HepG2 (cell line): ENCODE data around the gene CES3. TPM values are rescaled to one million over a fixed set of nuclear protein-coding genes. Genes with fewer than 3 reads are reported as not detected.

ENCODE experiments used
- DR1 ChIP-seq: sonication (generic); formaldehyde crosslinking; IDR thresholded peaks from 2 replicates; pipeline ENCODE4 v1.8.0; 2021; ENCODE audit warnings: mild to moderate bottlenecking, missing genetic modification reagents, inconsistent platforms
- EED ChIP-seq: sonication (generic); formaldehyde crosslinking; IDR thresholded peaks from 2 replicates; pipeline ENCODE4 v1.5.0; 2020; ENCODE audit warnings: mild to moderate bottlenecking, missing genetic modification reagents
- EHMT2 ChIP-seq: fragments of 200-600 bp; sonication (generic); IDR thresholded peaks from 2 replicates; pipeline ENCODE4 v1.7.0; 2017; ENCODE audit warnings: antibody characterized with exemption, low read depth, low read length, borderline replicate concordance
- ERF ChIP-seq: IDR thresholded peaks from 2 replicates; pipeline ENCODE4 v1.6.1; 2018; ENCODE audit warnings: missing biosample characterization, missing genetic modification reagents
- EZH2 ChIP-seq: conservative IDR thresholded peaks from 2 replicates; pipeline ENCODE4 v1.6.1; 2012; ENCODE audit warnings: mild to moderate bottlenecking, low read depth, low read length, moderate library complexity
- GABPB1 ChIP-seq: IDR thresholded peaks from 2 replicates; pipeline ENCODE4 v1.6.1; 2016; ENCODE audit warnings: mild to moderate bottlenecking, missing genetic modification reagents, moderate library complexity, missing compliant biosample characterization
- GATA4 ChIP-seq: sonication (generic); IDR thresholded peaks from 2 replicates; pipeline ENCODE4 v1.6.1; 2016; ENCODE audit warnings: antibody characterized with exemption, low read depth, borderline replicate concordance
- KAT8 ChIP-seq: IDR thresholded peaks from 2 replicates; pipeline ENCODE4 v1.6.1; 2016; ENCODE audit warnings: missing genetic modification reagents, missing compliant biosample characterization
- MIER2 ChIP-seq: IDR thresholded peaks from 2 replicates; pipeline ENCODE4 v1.6.1; 2016; ENCODE audit warnings: missing biosample characterization, missing genetic modification reagents
- NCOR1 ChIP-seq: fragments of 200-600 bp; sonication (generic); IDR thresholded peaks from 2 replicates; pipeline ENCODE4 v1.7.0; 2017; ENCODE audit warnings: antibody characterized with exemption, low read length, borderline replicate concordance
- NRL ChIP-seq: sonication (generic); formaldehyde crosslinking; IDR thresholded peaks from 2 replicates; pipeline ENCODE4 v1.5.0; 2020; ENCODE audit warnings: missing genetic modification reagents, mild to moderate bottlenecking, moderate library complexity, borderline replicate concordance
- PCBP1 ChIP-seq: fragments of 200-400 bp; formaldehyde crosslinking; IDR thresholded peaks from 2 replicates; pipeline ENCODE4 v1.6.1; 2017; ENCODE audit warnings: mild to moderate bottlenecking, low read depth, low read length, borderline replicate concordance
- SMARCE1 ChIP-seq: fragments of 450-650 bp; IDR thresholded peaks from 2 replicates; pipeline ENCODE4 v1.6.1; 2017; ENCODE audit warnings: borderline replicate concordance
- XBP1 ChIP-seq: sonication (generic); formaldehyde crosslinking; IDR thresholded peaks from 2 replicates; pipeline ENCODE4 v1.5.0; 2020; ENCODE audit warnings: missing genetic modification reagents
- ZBTB3 ChIP-seq: sonication (generic); formaldehyde crosslinking; IDR thresholded peaks from 2 replicates; pipeline ENCODE4 v1.4.0; 2020; ENCODE audit warnings: low read depth, mild to moderate bottlenecking, moderate library complexity, missing genetic modification reagents, borderline replicate concordance
- ZBTB38 ChIP-seq: sonication (generic); formaldehyde crosslinking; IDR thresholded peaks from 2 replicates; pipeline ENCODE4 v1.5.1; 2020; ENCODE audit warnings: mild to moderate bottlenecking, missing genetic modification reagents
- ZNF17 ChIP-seq: sonication (generic); formaldehyde crosslinking; IDR thresholded peaks from 2 replicates; pipeline ENCODE4 v1.5.0; 2020; ENCODE audit warnings: mild to moderate bottlenecking, missing genetic modification reagents
- ZNF337 ChIP-seq: sonication (generic); formaldehyde crosslinking; IDR thresholded peaks from 2 replicates; pipeline ENCODE4 v1.5.1; 2020; ENCODE audit warnings: missing genetic modification reagents, low read depth, mild to moderate bottlenecking, borderline replicate concordance
- ZNF530 ChIP-seq: sonication (generic); formaldehyde crosslinking; IDR thresholded peaks from 2 replicates; pipeline ENCODE4 v1.5.0; 2020; ENCODE audit warnings: low read depth, mild to moderate bottlenecking, missing genetic modification reagents
- ZNF543 ChIP-seq: sonication (generic); formaldehyde crosslinking; IDR thresholded peaks from 2 replicates; pipeline ENCODE4 v1.4.0; 2020; ENCODE audit warnings: mild to moderate bottlenecking, missing genetic modification reagents
- ZNF724P ChIP-seq: sonication (generic); formaldehyde crosslinking; IDR thresholded peaks from 2 replicates; pipeline ENCODE4 v1.8.0; 2022; ENCODE audit warnings: missing genetic modification reagents, borderline replicate concordance
- ZNF776 ChIP-seq: sonication (generic); formaldehyde crosslinking; IDR thresholded peaks from 2 replicates; pipeline ENCODE4 v1.4.0; 2020; ENCODE audit warnings: mild to moderate bottlenecking, missing genetic modification reagents
- ZSCAN12 ChIP-seq: sonication (generic); formaldehyde crosslinking; IDR thresholded peaks from 2 replicates; pipeline ENCODE4 v1.9.0; 2021; ENCODE audit warnings: mild to moderate bottlenecking, missing genetic modification reagents
- ZSCAN21 ChIP-seq: sonication (generic); formaldehyde crosslinking; IDR thresholded peaks from 2 replicates; pipeline ENCODE4 v1.8.0; 2022; ENCODE audit warnings: mild to moderate bottlenecking, missing genetic modification reagents, moderate library complexity, borderline replicate concordance
- ZSCAN30 ChIP-seq: sonication (generic); formaldehyde crosslinking; IDR thresholded peaks from 2 replicates; pipeline ENCODE4 v1.5.0; 2020; ENCODE audit warnings: mild to moderate bottlenecking, missing genetic modification reagents
- polyA plus RNA-seq, 8 experiments: library from polyadenylated mRNA; depleted of rRNA in 3 of 8; stranded (reverse) in 7 of 8; unstranded in 1 of 8; fragments of >200 nt; fragmentation: Illumina TruSeq in 4 of 8; extraction: Trizol in 4 of 8; gene quantifications; 2 replicates each; pipeline versions ENCODE4 v1.2.1 to v1.2.3, GENCODE V29; 2011 to 2016; ENCODE audit warnings: low read depth in 4 of 8, missing spikeins in 1 of 8, mixed read lengths in 1 of 8; ENCODE audit not compliant: insufficient read depth in 1 of 8
- total RNA-seq, 5 experiments: library from RNA; depleted of rRNA; stranded (reverse); fragments of >200 nt; fragmentation: Illumina TruSeq; extraction: Trizol; gene quantifications; 2 replicates each; pipeline ENCODE4 v1.2.3, GENCODE V29; 2016; ENCODE audit warnings: low read depth in 1 of 5
- TF ChIP-seq, protein P1 (sequence below): IDR thresholded peaks from 2 replicates; pipeline ENCODE4 v1.6.1; 2016; ENCODE audit warnings: missing biosample characterization, missing genetic modification reagents, low read depth
- TF ChIP-seq, protein P2 (sequence below): sonication (generic); formaldehyde crosslinking; IDR thresholded peaks from 2 replicates; pipeline ENCODE4 v1.8.1; 2023; ENCODE audit warnings: mild to moderate bottlenecking, missing genetic modification reagents
- TF ChIP-seq, protein P3 (sequence below): sonication (generic); formaldehyde crosslinking; IDR thresholded peaks from 2 replicates; pipeline ENCODE4 v1.4.0; 2020; ENCODE audit warnings: missing genetic modification reagents
- TF ChIP-seq, protein P4 (sequence below): sonication (generic); formaldehyde crosslinking; IDR thresholded peaks from 2 replicates; pipeline ENCODE4 v1.4.0; 2020; ENCODE audit warnings: missing genetic modification reagents; ENCODE audit errors: not compliant biosample characterization

CES3 gene
- total and polyA plus RNA-seq, 2 of the 13 experiments (the other 11 are each of a cell fraction or from before 2014, with no cell fraction given), result 6.6 to 17.4 TPM

DNA sequence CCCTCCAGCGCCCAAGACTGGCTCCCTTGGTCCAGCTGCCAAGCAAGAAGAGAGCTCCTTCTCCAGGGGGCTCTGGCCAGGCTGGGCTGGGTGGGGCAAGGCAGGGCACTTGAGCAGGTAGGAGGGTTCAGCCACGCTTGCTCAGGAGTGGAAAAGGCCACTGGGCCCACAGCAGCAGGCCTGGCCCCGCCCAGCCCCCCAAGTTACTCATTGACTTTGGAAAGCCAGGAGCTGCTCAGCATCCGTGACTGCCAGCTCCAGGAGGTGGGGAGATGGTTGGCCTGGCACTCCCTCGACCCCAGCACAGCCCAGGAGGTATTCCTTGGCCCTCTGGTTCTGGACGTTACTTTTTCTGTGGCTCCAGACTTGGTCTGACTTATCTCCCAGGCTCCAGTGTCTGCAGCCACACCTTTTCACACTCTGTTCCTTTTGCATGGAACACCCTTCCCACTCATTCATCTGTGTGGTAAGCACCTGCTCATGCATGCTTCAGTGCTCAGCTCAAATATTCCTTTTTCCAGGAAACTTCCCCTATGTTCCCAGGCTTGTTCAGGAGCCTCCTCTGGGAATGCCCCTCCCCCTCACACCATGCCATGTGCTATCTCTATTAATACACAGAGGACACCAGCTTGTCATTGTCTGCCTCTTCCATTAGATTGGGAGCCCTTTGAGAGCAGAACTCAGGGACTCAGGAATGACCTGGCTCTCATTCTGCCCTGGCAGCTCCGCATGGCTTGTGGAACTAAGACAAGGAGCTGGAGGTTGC lies 42.1 kb upstream of the CES3 start, which contains the start of gene CDH16 (continued):
- TF ChIP-seq, protein P1, sequence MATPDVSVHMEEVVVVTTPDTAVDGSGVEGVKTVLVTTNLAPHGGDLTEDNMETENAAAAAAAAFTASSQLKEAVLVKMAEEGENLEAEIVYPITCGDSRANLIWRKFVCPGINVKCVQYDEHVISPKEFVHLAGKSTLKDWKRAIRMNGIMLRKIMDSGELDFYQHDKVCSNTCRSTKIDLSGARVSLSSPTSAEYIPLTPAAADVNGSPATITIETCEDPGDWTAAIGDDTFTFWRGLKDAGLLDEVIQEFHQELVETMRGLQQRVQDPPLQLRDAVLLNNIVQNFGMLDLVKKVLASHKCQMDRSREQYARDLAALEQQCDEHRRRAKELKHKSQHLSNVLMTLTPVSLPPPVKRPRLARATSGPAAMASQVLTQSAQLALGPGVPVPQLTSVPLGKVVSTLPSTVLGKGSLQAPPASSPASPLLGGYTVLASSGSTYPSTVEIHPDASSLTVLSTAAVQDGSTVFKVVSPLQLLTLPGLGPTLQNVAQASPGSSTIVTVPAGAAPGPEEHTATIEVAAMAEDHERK (CRISPR knock-in tag), result no peak
- TF ChIP-seq DR1 (CRISPR knock-in tag) (no peak), KAT8 (no peak), MIER2 (CRISPR knock-in tag) (no peak), GABPB1 (CRISPR knock-in tag) (no peak), ZBTB3 (CRISPR knock-in tag) (no peak), XBP1 (no peak), GATA4 (no peak), ZNF530 (CRISPR knock-in tag) (no peak), ZSCAN21 (CRISPR knock-in tag) (no peak), EZH2 (no peak), ZNF17 (no peak), ERF (no peak), SMARCE1 (no peak), EED (CRISPR knock-in tag) (no peak), ZSCAN30 (no peak), PCBP1 (0 out of 2 replicates have a peak, but pooled peaks have one; percentile 15), NCOR1 (no peak), ZNF776 (CRISPR knock-in tag) (no peak), NRL (CRISPR knock-in tag) (no peak), ZBTB38 (CRISPR knock-in tag) (no peak; the same call in 1 of the 2 replicates), ZSCAN12 (CRISPR knock-in tag) (no peak), ZNF724P (CRISPR knock-in tag) (no peak), ZNF337 (CRISPR knock-in tag) (no peak), EHMT2 (no peak), ZNF543 (CRISPR knock-in tag) (no peak)
- TF ChIP-seq, protein P2, sequence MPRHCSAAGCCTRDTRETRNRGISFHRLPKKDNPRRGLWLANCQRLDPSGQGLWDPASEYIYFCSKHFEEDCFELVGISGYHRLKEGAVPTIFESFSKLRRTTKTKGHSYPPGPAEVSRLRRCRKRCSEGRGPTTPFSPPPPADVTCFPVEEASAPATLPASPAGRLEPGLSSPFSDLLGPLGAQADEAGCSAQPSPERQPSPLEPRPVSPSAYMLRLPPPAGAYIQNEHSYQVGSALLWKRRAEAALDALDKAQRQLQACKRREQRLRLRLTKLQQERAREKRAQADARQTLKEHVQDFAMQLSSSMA (CRISPR knock-in tag), result no peak
- TF ChIP-seq, protein P3, sequence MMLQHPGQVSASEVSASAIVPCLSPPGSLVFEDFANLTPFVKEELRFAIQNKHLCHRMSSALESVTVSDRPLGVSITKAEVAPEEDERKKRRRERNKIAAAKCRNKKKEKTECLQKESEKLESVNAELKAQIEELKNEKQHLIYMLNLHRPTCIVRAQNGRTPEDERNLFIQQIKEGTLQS, result no peak
- TF ChIP-seq, protein P4, sequence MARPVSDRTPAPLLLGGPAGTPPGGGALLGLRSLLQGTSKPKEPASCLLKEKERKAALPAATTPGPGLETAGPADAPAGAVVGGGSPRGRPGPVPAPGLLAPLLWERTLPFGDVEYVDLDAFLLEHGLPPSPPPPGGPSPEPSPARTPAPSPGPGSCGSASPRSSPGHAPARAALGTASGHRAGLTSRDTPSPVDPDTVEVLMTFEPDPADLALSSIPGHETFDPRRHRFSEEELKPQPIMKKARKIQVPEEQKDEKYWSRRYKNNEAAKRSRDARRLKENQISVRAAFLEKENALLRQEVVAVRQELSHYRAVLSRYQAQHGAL (CRISPR knock-in tag), result no peak
